ENCODE data around the gene NOTCH3.

Gene NOTCH3

DNA sequence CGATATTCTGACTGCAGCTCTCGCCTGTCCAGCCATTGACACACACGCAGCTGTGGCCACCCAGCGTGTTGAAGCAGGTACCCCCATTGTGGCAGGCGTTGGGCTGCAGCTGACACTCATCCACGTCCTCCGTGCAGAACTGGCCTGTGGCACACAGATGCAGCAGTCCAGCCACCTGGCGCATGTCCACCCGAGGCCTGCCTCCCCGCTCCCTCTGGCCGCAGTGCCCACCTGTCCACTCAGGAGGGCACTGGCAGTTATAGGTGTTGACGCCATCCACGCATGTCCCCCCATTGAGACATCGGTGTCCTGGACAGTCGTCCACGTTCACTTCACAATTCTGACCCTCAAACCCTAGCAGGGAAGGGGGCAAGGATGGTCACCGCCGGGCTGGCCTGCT, 9.3 kb downstream of the NOTCH3 start:
- TF ChIP-seq, protein P1, sequence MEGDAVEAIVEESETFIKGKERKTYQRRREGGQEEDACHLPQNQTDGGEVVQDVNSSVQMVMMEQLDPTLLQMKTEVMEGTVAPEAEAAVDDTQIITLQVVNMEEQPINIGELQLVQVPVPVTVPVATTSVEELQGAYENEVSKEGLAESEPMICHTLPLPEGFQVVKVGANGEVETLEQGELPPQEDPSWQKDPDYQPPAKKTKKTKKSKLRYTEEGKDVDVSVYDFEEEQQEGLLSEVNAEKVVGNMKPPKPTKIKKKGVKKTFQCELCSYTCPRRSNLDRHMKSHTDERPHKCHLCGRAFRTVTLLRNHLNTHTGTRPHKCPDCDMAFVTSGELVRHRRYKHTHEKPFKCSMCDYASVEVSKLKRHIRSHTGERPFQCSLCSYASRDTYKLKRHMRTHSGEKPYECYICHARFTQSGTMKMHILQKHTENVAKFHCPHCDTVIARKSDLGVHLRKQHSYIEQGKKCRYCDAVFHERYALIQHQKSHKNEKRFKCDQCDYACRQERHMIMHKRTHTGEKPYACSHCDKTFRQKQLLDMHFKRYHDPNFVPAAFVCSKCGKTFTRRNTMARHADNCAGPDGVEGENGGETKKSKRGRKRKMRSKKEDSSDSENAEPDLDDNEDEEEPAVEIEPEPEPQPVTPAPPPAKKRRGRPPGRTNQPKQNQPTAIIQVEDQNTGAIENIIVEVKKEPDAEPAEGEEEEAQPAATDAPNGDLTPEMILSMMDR (IDR thresholded peaks at IDR 0.05), result no peak

DNA sequence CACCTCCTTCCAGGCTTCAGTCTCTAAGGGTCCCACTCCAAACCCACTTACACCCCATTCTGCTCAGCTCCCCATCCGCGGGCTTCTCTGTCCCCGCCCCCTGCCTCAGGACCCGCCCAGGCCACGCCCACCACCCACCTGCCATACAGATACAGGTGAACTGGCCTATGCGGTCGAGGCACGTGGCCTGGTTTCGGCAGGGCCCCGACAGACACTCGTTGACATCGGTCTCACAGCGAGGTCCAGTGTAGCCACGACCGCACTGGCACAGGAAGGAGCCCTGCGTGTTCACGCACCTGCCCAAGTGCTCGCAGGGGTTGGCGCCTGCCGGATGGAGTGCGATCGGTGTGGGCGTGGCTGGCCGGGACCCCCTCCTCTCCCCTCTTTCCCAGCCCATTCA, 11.9 kb downstream of the NOTCH3 start:
- TF ChIP-seq, protein P1 (IDR thresholded peaks at IDR 0.05), result no peak

DNA sequence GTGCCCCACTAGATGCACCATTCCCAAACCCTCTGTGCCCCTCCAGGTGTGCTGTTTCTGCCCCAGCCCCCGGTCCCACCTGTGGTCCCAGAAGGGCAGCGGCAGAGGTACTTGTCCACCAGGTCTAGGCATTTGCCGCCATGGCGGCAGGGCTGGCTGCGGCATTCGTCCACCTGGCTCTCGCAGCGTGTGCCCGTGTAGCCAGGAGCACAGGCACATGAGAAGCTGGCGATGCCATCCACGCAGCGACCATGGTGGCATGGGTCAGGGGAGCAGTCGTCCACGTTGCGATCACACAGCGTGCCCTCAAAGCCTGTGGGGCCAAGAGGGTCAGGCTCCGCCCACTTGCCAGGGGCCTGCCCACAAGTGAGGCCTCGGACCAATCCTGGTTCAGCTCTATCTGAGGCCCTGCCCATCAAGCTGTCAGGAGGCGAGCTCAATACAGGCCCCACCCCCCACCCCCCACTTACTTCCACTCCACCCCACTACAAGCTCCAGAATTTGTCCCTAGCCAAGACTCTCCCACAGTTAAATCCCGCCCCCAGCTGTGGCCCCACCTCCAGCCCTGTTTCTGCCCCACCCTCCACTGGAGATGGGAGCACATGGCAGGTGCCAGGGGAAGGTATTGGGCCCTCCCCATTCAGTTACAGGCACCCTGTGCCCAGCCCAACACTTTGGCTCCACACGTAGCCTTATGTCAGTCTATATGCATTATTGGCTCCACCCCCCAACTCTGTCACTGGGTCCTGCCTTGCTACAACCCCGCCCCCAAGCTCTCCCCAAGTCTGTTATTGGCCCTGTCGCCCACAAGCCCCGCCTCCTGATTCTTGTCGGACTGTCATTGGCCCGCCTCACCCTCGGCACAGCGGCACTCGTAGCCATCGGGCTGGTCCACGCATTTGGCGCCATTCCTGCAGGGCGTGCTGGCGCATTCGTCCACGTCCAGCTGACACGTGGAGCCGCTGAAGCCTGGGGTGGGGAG, 13.5 kb downstream of the NOTCH3 start:
- TF ChIP-seq, protein P1 (IDR thresholded peaks at IDR 0.05), result no peak

DNA sequence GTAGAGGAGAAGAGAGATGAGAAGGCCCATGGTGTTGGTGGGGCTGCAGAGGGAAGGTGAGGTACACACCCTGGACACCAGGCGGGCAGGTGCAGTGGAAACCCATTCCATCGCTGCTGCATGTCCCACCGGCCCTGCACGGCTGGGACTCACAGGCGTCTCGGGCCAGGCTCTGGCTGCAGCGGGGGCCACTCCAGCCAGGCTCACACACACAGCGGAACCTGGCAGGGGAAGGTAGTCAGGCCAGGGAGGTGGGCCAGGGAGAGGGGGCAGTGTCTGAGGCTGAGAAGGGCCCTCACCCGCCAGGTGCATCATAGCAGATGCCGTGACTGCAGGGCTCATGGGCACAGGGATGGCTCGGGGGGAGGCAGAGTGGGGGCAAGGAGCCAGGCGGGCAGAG, 15.6 kb downstream of the NOTCH3 start:
- TF ChIP-seq, protein P1 (IDR thresholded peaks at IDR 0.05), result no peak

DNA sequence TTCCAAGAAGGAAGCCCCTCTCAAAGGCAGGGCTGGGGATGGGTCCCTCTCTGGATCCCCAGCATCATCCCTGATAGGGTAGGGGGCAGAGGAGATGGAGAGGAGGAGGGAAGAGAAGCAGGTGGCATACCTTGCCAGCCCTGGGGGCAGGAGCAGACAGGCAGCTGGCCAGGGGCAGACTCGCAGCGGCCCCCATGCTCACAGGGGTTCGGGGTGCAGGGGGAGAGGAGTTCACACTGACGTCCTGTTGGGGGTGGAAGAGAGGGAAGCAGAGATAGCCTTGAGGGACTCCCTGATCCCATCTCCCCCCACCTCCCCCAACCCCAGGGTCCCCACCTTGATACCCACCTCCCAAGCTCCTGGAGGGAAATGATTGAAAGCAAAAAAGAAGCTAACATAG, 16.0 kb downstream of the NOTCH3 start:
- TF ChIP-seq, protein P1 (IDR thresholded peaks at IDR 0.05), result no peak

GRCh38 chr19:15181394-15181793, 19.4 kb downstream of the NOTCH3 start:
- TF ChIP-seq, protein P1 (IDR thresholded peaks at IDR 0.05), result no peak

DNA sequence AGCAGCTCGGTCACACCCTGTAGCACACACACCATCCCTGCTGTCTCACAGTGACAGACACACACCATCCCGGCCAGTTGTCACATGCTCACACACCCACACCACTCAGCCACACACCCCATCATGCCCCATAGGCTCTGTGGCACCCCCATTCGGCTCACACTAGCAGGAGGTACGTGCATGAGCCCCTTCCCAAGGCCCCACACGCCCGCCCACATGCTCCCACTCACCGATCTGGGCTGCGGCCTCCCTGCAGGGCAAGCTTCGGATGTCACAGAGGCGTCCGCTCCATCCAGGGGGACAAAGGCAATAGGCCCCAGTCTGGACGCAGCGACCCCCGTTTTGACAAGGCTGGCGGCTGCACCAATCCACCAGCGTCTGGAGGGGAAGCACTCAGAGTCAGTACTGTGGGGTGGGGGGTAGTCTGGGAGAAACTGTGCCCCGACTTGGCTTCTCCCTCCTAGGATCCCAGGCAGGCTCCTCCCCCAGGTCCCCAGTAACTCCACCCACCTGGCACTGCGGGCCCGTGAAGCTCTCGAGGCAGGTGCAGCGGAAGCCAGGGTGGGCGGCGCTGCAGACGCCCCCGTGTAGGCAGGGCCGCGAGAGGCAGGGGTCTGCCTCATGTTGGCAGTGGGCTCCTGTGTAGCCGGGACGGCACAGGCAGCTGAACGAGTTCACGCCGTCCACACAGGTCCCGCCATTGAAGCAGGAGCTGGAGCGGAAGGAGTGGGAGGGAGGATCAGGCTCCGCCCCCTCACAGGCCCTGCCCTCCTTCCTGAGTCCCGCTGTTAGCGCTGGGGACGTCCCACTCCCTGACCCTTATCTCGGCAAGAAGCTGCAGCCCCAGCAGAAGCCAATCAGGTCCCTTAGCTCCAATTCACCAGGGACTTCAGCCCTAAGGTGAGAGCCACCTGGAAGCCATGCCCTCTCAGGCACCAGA, 20.1 kb downstream of the NOTCH3 start:
- TF ChIP-seq, protein P1 (IDR thresholded peaks at IDR 0.05), result no peak

Data from LNCAP (cell line).